K562 (cell line): ENCODE measurements around the gene PTPRT. TPM values are rescaled to one million over a fixed set of nuclear protein-coding genes. Genes with fewer than 3 reads are reported as not detected.

ENCODE experiments used
- ATAC-seq: fragments of 200-7000 bp; cut with Tn5 transposase; 3 replicates; pipeline ENCODE4 v1.9.1; 2020; ENCODE audit warnings: moderate library complexity
- BruUV-seq: library from RNA; stranded (reverse); fragments of 400-500 nt; replicated peaks from 2 replicates; lab custom pipeline; 2021; lab: Mats Ljungman, UMichigan
- CTCF ChIA-PET: fragments of 300-600 bp; formaldehyde crosslinking; extraction: SDS; loops from one replicate; lab custom pipeline; 2021; ENCODE audit warnings: low intra/inter-chr PET ratio; lab: Yijun Ruan, JAX
- POLR2A ChIA-PET: fragments of 300-600, 350-650 bp; sonication (Branson Sonifier 250); formaldehyde crosslinking; extraction: SDS; loops from one replicate; lab custom pipeline; 2021; ENCODE audit warnings: antibody characterized with exemption, inconsistent platforms; lab: Yijun Ruan, JAX
- DNase-seq, 4 experiments: peaks; one replicate each; pipeline versions ENCODE4 v3.0.0 to v3.0.0-alpha.2; 2011 to 2018; ENCODE audit warnings: low spot score in 3 of 4, mixed read lengths in 3 of 4; ENCODE audit errors: extremely low read depth in 1 of 4
- FAIRE-seq: peaks from 2 replicates; lab custom pipeline; 2011; peaks lifted over from hg19 to GRCh38; lab: Jason Lieb, UNC
- H2AFZ ChIP-seq: 2 replicates; pipeline ENCODE4 v1.6.0; 2011; ENCODE audit warnings: low read depth, low read length, control low read depth, inconsistent platforms
- H3K27ac ChIP-seq: fragments of 200-600 bp; 3 replicates; pipeline ENCODE4 v1.8.0; 2011; ENCODE audit warnings: low read depth, mild to moderate bottlenecking, control low read depth, inconsistent platforms, low read length, moderate library complexity, mixed read lengths; ENCODE audit errors: extremely low read depth
- H3K27me3 ChIP-seq, 2 experiments: fragments of 300-600 bp in 1 of 2; 2 replicates in 1 of 2; 3 replicates in 1 of 2; pipeline versions ENCODE4 v1.6.0 to v1.8.0; 2011; ENCODE audit warnings: inconsistent platforms in 2 of 2, low read length in 2 of 2, mild to moderate bottlenecking in 1 of 2, mixed read lengths in 1 of 2, moderate library complexity in 1 of 2; ENCODE audit not compliant: control insufficient read depth in 2 of 2, insufficient read depth in 2 of 2
- H3K36me3 ChIP-seq: fragments of 300-600 bp; 3 replicates; pipeline ENCODE4 v1.8.0; 2011; ENCODE audit warnings: mild to moderate bottlenecking, low read length, inconsistent platforms; ENCODE audit not compliant: control insufficient read depth, insufficient read depth
- H3K4me1 ChIP-seq, 2 experiments: fragments of 200-600 bp in 1 of 2; replicated peaks in 1 of 2; 2 replicates in 1 of 2; 3 replicates in 1 of 2; pipeline versions ENCODE4 v1.5.1 to v1.8.0; 2011; ENCODE audit warnings: inconsistent platforms in 2 of 2, low read length in 2 of 2, mild to moderate bottlenecking in 1 of 2, mixed read lengths in 1 of 2, moderate library complexity in 1 of 2; ENCODE audit not compliant: control insufficient read depth in 2 of 2, insufficient read depth in 2 of 2
- H3K4me2 ChIP-seq: 2 replicates; pipeline ENCODE4 v1.6.1; 2011; ENCODE audit warnings: low read length, control low read depth, inconsistent platforms, mixed read lengths; ENCODE audit not compliant: insufficient read depth
- H3K4me3 ChIP-seq: fragments of 200-600 bp; sonication (generic), shearing (Covaris generic); 2 replicates; pipeline ENCODE4 v1.5.1; 2016; ENCODE audit warnings: control low read depth, inconsistent platforms
- H3K79me2 ChIP-seq: fragments of 200-600 bp; 3 replicates; pipeline ENCODE4 v1.8.0; 2011; ENCODE audit warnings: low read length, inconsistent platforms; ENCODE audit not compliant: control insufficient read depth, insufficient read depth
- H3K9ac ChIP-seq, 2 experiments: 2 replicates each; pipeline versions ENCODE4 v1.6.0 to v1.6.1; 2011; ENCODE audit warnings: low read depth in 2 of 2, low read length in 2 of 2, control low read depth in 1 of 2, inconsistent platforms in 1 of 2, mild to moderate bottlenecking in 1 of 2, mixed read lengths in 1 of 2; ENCODE audit not compliant: insufficient read depth in 1 of 2
- H3K9me1 ChIP-seq: one replicate; pipeline ENCODE4 v1.6.0; 2011; ENCODE audit warnings: inconsistent platforms, mild to moderate bottlenecking, low read length, moderate library complexity; ENCODE audit not compliant: control insufficient read depth, insufficient read depth
- H3K9me3 ChIP-seq: replicated peaks from 2 replicates; pipeline ENCODE4 v1.5.1; 2011; ENCODE audit warnings: low read depth, low read length, inconsistent platforms; ENCODE audit not compliant: control insufficient read depth, insufficient read depth
- H4K20me1 ChIP-seq: replicated peaks from 2 replicates; pipeline ENCODE4 v1.6.1; 2011; ENCODE audit warnings: low read length, inconsistent platforms, mixed read lengths; ENCODE audit not compliant: control insufficient read depth, insufficient read depth
- RBM25 ChIP-seq: fragments of 200-400 bp; formaldehyde crosslinking; IDR thresholded peaks from 2 replicates; pipeline ENCODE4 v1.6.1; 2018; ENCODE audit warnings: low read length, low read depth, moderate library complexity; ENCODE audit not compliant: severe bottlenecking
- WGBS: fragments of 100-300 bp; shearing (Covaris generic); methylation state at CpG from one replicate; pipeline ENCODE4 v1.1.6; 2016; ENCODE audit warnings: low coverage, mixed read lengths; ENCODE audit not compliant: insufficient coverage; ENCODE audit errors: missing lambda C conversion rate; 5-methylcytosine and 5-hydroxymethylcytosine counted together
- in situ Hi-C: fragments of 300-500 bp; cut with MboI; formaldehyde crosslinking; loops from 4 replicates; pipeline ENCODE4 v1.15.0; 2018; ENCODE audit warnings: inconsistent platforms, mixed read lengths
- intact Hi-C: fragments of 100-400 bp; cut with micrococcal nuclease; formaldehyde crosslinking; loops from 2 replicates; pipeline ENCODE4 v1.14.2; 2022
- polyA plus RNA-seq, 8 experiments: library from polyadenylated mRNA; depleted of rRNA in 4 of 8; stranded (reverse) in 5 of 8; unstranded in 3 of 8; fragments of >200 nt; fragmentation: Nextera tagmentation in 2 of 8; fragmentation: Illumina TruSeq in 1 of 8; extraction: Ambion mirVana in 2 of 8; extraction: Trizol in 1 of 8; gene quantifications; 2 replicates each; pipeline versions ENCODE4 v1.2.1 to v1.2.3, GENCODE V29; 2011 to 2014; ENCODE audit warnings: inconsistent platforms in 1 of 8, missing spikeins in 1 of 8
- total RNA-seq, 7 experiments: library from RNA; depleted of rRNA in 6 of 7; stranded (reverse); fragments of >200 nt in 6 of 7; fragmentation: Illumina TruSeq in 2 of 7; extraction: Trizol in 2 of 7; gene quantifications; 2 replicates each; pipeline versions ENCODE4 v1.2.1 to v1.2.3, GENCODE V29; 2011 to 2021; ENCODE audit warnings: low replicate concordance in 1 of 7
- TF ChIP-seq, protein P1 (sequence below): sonication (generic); formaldehyde crosslinking; IDR thresholded peaks from 2 replicates; pipeline ENCODE4 v1.8.0; 2023; ENCODE audit warnings: missing genetic modification reagents, mild to moderate bottlenecking, borderline replicate concordance
- TF ChIP-seq, protein P2 (sequence below): fragments of 250-450 bp; sonication (Bioruptor Pico); IDR thresholded peaks from 2 replicates; pipeline ENCODE4 v1.9.0; 2021; ENCODE audit warnings: mild to moderate bottlenecking

Gene PTPRT
- total and polyA plus RNA-seq, 9 of the 15 experiments (the other 6 are each of a cell fraction or from before 2014, with no cell fraction given), result not detected

DNA sequence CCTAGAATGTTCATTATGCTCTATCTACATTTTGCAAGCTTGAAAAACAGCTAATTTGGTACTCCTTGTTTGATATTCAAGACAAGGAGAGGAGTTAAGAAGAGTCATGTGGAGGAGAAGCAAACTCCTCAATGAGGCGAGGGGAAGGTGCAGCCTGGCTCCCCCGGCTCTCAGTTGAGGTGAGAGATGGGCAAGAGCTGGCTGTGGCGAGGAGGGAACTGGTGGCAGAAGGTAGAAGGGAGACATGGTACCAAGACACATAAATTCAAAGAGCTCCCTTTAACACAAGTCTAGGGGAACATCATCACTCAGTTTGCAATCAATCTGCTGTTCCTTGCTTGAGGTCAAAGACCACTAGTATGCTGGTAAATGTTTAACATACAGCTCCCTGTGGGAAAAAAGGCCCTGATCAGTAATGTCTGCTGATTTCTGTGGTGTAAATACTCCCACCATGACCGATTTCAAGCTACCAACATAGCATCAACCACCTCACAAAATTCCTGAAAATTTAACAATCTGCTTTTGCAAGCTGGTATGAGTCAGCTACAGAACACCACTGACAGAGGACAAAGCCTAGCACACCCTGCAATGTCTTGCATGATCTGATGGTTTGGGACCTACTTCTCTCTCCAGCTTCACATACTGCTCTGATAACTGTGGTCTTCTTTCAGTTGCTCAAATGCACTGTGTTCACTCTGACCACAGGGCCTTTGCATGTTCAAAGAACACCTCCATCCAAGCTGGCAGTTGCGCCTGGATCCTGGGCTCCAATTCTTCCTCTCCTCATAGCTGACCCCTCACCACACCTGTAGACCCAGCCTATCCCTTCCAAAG, 1055.2 kb downstream of the PTPRT start (continued):
- TF ChIP-seq, protein P1, sequence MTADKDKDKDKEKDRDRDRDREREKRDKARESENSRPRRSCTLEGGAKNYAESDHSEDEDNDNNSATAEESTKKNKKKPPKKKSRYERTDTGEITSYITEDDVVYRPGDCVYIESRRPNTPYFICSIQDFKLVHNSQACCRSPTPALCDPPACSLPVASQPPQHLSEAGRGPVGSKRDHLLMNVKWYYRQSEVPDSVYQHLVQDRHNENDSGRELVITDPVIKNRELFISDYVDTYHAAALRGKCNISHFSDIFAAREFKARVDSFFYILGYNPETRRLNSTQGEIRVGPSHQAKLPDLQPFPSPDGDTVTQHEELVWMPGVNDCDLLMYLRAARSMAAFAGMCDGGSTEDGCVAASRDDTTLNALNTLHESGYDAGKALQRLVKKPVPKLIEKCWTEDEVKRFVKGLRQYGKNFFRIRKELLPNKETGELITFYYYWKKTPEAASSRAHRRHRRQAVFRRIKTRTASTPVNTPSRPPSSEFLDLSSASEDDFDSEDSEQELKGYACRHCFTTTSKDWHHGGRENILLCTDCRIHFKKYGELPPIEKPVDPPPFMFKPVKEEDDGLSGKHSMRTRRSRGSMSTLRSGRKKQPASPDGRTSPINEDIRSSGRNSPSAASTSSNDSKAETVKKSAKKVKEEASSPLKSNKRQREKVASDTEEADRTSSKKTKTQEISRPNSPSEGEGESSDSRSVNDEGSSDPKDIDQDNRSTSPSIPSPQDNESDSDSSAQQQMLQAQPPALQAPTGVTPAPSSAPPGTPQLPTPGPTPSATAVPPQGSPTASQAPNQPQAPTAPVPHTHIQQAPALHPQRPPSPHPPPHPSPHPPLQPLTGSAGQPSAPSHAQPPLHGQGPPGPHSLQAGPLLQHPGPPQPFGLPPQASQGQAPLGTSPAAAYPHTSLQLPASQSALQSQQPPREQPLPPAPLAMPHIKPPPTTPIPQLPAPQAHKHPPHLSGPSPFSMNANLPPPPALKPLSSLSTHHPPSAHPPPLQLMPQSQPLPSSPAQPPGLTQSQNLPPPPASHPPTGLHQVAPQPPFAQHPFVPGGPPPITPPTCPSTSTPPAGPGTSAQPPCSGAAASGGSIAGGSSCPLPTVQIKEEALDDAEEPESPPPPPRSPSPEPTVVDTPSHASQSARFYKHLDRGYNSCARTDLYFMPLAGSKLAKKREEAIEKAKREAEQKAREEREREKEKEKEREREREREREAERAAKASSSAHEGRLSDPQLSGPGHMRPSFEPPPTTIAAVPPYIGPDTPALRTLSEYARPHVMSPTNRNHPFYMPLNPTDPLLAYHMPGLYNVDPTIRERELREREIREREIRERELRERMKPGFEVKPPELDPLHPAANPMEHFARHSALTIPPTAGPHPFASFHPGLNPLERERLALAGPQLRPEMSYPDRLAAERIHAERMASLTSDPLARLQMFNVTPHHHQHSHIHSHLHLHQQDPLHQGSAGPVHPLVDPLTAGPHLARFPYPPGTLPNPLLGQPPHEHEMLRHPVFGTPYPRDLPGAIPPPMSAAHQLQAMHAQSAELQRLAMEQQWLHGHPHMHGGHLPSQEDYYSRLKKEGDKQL, result no peak

DNA sequence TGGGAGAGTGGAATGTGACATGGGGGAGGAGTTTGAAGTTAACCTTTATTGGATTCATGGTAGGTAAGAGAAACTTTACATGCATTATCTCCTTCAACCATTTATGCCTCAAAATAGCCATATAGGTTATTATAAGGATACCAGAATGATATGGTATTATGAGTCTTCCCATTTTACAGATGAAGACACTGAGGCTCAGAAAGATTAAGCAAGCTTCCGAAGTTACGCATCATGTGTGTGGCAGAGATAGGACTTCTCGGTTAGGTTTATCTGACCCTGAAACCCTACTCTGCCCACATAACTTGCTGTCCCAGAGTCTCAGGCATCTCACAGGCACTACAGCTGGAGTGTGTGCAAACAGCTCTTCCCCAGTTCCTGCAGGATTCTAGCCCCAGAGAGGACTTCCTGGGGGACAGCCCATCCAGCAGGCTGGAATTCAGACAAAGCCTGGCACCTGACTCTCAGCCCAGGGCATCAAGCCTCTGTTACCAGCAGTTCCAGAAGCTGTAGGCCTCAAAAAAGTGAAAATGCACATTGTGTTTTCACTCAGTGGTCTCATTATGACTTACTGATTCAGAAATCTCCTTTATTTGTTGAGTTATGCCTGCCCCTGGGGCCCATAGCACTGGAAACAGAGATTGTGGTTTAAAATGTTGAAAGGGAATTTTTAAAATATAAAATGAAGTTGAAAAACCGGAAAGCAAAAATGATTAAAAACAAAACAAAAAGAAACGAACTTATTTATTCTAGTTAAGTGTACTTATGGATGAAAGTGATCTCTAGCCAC, 1058.7 kb downstream of the PTPRT start:
- Histone ChIP-seq H3K27me3 (no peaks in the 10 kb centered on the region), H3K4me2 (no peak overlapping the region), H2AFZ (no peak overlapping the region), H3K9me3 (no peaks in the 10 kb centered on the region), H3K4me3 (no peak overlapping the region)
- DNase-seq, result no peak
- POLR2A ChIA-PET, result no interaction called here
- intact Hi-C loops, result no loop called here
- TF ChIP-seq, protein P2, sequence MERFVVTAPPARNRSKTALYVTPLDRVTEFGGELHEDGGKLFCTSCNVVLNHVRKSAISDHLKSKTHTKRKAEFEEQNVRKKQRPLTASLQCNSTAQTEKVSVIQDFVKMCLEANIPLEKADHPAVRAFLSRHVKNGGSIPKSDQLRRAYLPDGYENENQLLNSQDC (CRISPR knock-in tag), result no peak
- TF ChIP-seq RBM25, result peak; percentile 31
- TF ChIP-seq, all 486 proteins: peak for 1
- Histone ChIP-seq H4K20me1 (no peaks in the 10 kb centered on the region), H3K9ac (no peak overlapping the region), H3K79me2 (no peaks in the 10 kb centered on the region), H3K4me1 (no peaks in the 10 kb centered on the region), H3K9me1 (no peaks in the 10 kb centered on the region), H3K27ac (no peak overlapping the region), H3K36me3 (no peaks in the 10 kb centered on the region)
- in situ Hi-C loops, result no loop called here
- FAIRE-seq (no peak), ATAC-seq (no peak)
- CTCF ChIA-PET, result no interaction called here
- BruUV-seq, result no TSS peak
- 1% methylated on average over 5 of the region's 5 CpGs for WGBS
